ENCODE data around the gene CNTNAP2. TPM values are rescaled to one million over a fixed set of nuclear protein-coding genes. Genes with fewer than 3 reads are reported as not detected.

Gene CNTNAP2
- total RNA-seq, 1 experiment from 2014 or later: 0.07 TPM

DNA sequence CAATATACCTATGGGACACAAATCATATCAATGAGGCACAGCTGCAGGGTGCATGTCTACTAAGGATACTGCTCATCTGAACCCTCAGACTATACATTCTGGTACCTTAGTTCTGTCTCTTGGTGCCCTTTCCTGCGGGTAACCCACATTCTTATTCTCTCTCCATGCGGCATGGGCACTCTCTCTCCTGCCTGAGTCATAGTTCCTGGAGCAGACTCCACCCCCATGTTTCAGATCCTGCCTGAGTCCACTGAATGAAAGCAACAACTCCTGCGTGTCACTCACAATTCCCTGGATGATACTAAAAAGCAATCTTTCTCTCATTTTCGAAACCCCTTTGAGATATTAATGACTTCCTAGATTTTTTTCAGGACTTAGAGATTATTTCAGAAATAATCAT lies 1820.8 kb downstream of the CNTNAP2 start:
- DNase-seq (ENCODE audit: low spot score): peak; percentile 43

DNA sequence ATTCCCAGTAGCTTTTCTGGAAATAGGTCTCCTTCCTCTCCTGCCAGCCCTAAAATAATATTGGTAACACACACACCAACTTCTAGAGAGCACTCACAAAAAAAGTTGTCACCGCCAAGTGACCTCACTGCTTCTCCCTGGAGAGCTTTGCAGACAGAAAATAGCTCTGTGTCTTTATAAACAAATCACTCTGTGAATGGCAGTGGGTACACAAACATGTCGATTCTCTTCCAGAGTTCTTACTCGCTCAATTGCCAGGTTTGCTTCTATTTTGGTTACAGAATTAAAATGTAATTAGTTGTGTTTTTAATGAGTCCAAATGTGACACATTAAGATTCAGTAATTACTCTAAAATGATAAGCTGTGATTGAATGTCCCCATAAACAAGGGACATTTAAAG lies 1824.8 kb downstream of the CNTNAP2 start:
- no peak for DNase-seq (ENCODE audit: low spot score)

DNA sequence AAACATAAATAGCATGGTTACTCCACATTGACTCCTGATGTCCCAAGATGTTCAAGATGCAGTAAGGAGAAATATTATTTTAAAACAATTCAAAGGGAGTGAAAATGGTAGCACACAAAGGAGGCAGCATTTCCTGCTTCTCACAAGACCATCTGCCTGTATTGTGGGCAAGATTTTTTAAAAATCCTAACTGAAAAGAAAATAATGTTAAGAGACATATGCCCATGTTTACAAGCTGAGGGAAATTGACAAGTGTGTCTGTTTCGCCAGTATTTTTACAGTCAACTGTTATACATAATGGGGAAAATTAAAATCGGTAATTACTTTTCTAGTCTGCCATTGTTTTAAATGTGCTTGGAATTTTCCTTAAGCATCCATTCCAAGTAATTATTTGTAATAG lies 1827.7 kb downstream of the CNTNAP2 start:
- DNase-seq (ENCODE audit: low spot score): no peak

DNA sequence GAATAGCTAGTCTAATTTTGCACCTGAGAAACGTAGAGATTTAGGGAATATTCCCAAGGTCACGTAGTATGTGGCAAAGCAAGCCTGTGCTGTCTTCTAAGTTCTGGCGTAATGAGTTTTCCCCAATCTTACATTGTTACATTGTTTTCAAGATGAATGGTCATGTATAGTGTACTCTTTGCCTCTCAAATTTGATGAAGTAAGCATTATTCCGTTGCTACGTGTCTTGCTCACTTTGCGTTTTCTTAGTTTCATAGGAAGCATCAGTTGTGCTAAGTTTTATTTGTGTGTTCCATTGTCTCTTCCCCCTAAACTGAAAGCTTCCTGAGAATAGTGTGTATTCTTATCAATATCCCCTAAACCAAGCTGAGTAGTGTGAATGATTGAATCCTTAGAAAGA lies 1836.3 kb downstream of the CNTNAP2 start:
- no peak for DNase-seq (ENCODE audit: low spot score)

DNA sequence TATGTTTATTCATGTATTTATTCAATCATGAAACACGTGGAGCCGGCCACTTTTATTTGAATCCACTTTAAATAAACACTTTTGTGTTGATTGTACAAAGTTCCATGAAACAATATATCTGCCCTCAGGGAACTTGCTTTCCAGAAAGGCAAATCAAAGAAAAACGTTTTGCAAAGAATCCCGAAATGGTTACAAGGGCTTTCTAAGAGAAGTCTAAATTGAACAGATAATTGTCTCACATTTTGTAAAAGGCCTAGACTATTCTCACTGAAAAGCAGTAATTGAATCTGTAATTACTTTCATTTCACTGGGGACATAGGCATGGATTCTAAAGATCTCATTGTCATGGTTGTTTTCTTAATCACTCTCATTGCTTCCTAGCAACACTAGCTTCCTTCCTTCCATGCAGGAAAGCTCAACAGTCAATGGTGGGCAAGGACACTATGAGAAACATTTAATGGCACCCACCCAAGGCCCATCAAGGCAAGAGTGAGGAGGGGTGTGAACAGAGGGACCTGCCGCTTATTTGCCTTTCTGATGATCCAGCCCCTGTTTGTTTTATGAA lies 1851.5 kb downstream of the CNTNAP2 start:
- no peak for DNase-seq (ENCODE audit: low spot score)

DNA sequence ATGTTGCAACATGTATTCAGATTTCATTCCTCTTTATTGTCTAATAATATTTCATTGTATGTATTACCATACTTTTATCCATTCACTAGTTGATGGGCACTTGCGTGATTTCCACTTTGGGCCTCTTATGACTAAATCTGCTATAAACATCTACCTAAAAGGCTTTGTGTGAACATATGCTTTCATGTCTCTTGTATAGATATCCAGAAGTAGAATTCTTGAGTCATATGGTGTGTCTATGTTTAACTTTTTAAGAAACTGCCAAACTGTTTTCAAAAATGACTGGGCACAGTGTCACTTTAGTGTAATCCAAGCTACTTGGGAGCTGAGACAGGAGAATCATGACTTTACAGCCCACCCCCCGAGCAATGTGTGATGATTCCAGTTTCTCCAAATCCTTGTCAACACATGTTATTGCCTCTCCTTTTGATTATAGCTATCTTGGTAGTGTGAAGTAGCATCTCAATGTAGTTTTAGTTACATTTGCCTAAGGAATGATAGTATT lies 1855.1 kb downstream of the CNTNAP2 start:
- no peak for DNase-seq (ENCODE audit: low spot score)

DNA sequence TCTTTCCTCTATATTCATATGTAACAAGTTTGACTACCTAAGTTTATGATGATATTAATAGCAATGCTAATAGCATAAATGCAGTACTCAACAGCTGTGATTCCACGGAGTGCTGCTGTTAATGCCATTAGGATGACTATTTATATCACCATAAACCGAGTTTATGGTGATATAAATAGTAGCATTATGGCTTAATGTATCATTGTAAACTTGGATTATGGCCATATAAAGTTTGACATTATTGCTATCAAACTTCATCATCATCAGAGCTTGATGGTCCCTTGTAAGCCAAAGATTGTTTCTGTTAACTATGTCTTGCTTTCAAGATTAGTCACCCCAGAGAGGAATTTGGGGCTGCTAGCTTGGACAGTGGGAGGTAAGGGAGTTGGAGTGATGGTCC lies 1861.6 kb downstream of the CNTNAP2 start:
- DNase-seq (ENCODE audit: low spot score): no peak

DNA sequence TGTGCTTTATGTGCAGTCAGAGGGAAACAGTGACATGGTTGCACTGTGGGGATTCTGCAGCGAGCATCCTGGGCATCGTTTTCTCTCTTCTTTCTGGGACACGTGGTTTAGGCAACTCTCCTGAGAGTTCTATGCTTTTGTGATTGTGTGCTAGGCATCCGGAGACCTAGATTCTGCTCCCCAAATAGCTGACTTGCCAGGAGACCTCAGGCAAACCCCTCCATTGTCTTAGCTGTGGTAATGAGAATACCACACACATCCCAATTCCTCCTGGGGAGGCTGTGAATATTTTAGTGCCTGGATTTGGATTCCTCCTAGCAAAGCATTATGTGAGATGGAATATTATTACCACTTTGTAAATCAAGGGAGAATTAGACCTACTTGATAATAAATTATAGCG lies 1862.0 kb downstream of the CNTNAP2 start:
- DNase-seq (ENCODE audit: low spot score): no peak

DNA sequence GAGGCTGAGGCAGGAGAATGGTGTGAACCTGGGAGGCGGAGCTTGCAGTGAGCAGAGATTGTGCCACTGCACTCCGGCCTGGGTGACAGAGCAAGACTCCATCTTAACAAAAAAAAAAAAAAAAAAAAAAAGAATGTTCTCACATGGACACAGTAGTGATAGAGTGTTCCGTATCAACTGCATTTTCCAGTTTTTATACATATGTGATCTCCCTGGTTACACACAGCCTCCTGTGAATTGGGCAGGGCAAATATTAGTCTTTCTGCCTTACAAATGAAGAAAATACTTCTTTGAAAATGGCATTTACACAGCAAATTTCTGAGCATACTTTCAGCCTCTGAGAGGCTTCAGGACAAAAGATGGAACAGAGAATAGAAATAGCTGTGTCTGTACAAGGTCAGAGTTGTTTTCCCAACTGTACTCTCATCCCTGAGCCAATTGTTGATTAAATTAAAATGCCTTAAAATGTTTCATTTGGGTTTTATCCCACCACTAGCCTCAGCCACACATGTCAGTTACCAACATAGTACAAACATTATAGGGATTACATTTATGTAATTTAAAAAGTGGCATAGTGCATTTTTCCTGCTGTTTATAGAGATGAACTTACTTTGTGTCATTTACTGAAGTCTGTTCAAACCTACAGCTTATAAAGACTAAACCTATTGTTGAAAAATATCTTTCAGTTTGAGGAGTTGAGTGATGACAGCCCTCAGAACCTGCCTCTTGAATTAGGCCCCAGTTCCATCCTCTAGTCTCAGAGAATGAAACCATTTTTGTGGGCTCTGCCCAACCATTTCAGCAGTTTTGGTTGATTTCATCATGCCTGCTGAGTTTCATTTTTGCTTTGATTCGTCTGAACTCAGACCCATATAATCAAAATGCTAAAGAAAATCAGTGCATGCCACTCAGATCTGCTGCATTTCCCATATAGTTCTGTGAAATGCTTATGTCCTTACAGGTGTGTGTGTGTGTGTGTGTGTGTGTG lies 1864.5 kb downstream of the CNTNAP2 start:
- no peak for DNase-seq (ENCODE audit: low spot score)

DNA sequence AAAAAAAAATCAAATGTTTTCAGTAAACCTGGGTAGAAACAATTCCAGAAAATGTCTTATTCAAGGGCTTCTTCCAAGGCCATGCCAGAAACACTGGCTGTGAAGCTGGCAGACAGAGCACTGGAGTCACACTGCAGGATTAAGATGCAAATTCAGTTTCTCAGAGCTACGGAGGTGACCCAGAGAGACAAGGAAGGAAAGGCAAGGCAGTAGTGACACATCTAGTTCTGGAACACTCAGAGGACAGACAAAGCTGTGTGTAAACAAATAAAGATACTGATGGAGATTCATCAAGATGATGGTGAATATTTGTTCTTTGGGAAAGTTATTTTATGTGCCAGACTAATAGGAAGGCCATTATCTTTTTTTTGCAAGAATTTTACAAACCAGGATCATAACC lies 1865.7 kb downstream of the CNTNAP2 start:
- DNase-seq (ENCODE audit: low spot score): no peak

DNA sequence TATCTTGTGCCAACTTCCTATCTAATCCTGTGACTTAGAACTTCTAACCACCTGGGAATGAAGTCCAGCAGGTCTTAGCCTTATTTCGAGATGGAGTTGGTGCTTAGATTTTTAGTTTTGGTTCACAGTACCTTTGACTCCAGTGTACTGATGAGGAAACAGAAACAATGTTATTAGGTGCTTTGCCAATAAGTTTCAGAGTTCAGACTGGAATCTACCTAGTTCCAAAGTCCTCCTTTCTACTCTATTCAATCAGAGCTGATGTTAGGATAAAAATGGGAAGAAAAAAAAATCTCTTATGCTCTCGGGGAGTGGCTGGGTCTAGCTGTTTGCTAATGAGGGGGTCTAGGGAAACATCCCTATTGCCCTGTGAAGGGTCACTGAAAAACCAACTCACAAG lies 1867.7 kb downstream of the CNTNAP2 start:
- DNase-seq (ENCODE audit: low spot score): no peak

DNA sequence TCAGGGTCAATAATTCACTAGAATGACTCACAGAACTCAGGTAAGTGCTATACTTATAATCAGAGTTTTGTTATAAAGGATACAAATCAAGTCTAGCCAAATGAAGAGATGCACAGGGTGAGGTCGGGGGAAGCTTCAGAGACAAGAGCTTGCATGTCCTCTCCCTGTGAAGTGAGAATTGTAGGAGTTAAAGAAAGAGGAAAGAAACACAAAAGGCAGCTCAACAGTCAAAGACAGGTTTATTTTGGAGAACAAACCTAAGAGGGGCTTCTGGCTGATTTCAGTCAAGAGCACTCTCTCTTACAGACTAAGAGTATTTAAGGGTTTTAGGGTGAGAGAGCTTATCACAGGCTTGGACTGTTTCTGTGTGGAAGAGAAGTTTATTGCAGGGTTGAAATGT lies 1873.5 kb downstream of the CNTNAP2 start:
- DNase-seq (ENCODE audit: low spot score): no peak

DNA sequence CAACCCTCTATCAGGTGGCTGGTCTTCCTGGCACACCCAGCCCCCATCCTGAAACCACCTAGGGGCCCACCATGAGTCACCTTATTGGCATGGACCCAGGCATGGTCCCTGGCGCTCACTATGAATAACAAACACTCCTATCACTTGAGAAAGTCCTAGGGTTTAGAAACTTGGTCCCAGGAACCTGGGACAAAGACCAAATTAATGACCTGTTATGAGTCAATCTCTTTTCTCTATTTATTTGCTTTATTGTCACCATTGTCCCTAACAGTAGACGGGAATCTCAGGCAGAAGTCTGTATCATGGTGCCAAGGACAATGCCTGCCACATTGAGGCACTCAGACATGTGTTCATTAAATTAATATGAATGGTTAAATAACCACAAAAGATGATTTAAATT lies 1874.3 kb downstream of the CNTNAP2 start:
- DNase-seq (ENCODE audit: low spot score): peak; percentile 3

DNA sequence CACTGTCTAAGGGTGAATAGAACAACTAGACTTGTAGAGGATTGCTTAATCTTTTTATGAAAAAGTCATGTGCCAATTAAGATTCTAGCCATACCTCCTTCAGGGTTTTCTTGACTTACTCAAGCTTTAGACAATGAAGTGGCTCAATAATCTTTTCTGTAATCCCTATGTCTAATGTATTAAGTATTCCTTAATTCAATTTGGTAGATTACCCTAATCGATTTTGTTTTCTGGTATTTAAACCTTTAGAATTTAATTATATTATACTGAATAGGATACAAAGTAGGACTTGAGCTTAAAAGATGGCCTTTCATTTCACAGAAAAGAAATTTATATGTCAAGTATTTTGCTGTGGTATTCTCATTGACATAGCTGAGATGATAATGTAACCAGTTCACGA lies 1876.1 kb downstream of the CNTNAP2 start:
- no peak for DNase-seq (ENCODE audit: low spot score)

DNA sequence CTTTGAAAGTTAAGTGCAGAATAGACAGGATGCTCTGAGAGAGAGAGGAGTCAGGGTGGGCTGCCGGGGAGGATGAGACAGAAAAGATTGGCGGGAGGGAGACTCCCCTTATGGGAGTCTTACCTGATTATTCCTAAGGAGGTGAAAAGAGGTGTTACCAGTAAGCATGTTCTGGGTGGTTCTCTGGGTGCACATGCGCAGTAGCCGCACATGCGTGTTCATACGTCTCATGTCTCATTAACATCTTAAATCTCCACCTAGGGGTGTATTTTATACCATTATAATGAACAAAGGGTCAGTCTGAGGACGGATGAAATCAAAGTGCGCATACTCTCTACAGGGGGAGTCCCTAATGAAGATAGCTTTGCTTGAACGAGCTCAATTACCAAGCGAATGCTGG lies 1881.0 kb downstream of the CNTNAP2 start:
- no peak for DNase-seq (ENCODE audit: low spot score)

DNA sequence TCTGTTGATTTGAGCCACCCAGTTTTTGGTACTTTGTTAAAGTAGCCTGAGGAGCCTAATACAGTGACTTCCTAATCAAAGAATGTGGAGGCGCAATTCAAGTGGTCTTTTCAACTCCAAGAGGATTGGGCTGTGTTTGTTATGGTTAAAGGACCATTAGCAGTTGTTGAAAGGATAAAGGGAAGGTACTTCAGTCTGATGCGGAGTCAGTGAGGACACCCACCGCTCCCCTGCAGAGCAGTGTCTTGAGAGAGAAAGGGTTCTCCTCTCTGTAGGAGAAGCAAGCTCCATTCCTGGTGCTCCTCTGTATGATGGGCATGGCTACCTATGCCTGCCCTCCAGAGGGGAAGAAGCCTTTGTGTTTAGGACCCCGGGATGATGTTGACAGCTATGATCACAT lies 1883.4 kb downstream of the CNTNAP2 start:
- no peak for DNase-seq (ENCODE audit: low spot score)

DNA sequence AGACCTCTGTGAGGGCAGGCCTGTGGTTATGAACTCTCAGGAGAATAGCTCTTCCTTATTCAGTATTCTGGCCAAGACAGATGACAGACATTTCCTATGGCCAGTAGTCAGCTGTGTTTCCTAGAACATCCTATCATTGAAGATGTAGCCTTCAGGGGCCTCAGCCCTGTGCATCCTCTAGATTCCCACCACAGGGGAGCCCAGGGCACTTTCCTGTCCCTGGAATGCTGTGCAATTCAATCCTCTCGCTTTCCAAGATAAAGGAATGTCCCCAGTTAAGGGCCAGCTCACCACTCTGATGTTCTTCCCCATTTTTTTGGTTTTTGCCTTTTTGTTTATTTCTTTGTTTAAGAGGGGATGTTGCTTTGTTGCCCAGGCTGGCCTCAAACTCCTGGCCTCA lies 1895.2 kb downstream of the CNTNAP2 start:
- DNase-seq (ENCODE audit: low spot score): no peak

DNA sequence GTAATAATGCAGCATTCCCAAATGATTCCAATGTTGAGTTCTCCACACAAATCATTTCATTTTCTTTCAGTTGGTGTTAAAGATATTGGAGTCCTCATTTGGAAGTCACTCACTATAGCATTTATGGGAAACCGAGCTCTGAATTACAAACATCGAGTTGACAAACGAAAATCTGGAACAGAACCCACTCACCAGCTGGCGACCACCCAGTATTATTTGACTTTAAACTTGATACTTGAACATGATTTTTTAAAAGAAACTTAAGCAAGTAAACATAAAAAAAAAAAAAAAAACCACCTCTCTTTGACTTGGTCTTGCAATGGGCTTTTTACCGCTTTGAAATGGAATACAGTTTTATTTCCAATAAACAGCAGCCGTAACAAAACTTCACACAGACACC lies 1897.4 kb downstream of the CNTNAP2 start:
- no peak for DNase-seq (ENCODE audit: low spot score)

DNA sequence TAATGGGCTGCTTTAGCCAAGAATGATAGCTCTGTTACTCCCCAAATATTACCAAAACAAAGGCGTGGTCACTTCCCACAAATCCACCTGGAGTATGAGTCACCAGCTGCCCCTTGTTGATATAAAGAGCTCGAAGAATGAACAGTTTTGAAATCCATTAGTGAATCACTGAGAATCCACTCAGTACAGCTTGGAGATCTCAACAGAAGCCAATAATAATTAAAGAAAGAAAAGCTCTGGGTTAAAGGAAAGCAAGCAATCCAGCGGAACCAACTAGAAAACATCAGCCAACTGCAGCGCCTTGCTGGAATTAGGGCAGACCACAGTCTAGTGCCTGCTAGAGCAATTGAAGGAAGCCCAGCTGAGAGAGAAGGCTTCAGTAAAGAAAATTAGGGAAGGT lies 1897.9 kb downstream of the CNTNAP2 start:
- peak; percentile 68 for DNase-seq (ENCODE audit: low spot score)

DNA sequence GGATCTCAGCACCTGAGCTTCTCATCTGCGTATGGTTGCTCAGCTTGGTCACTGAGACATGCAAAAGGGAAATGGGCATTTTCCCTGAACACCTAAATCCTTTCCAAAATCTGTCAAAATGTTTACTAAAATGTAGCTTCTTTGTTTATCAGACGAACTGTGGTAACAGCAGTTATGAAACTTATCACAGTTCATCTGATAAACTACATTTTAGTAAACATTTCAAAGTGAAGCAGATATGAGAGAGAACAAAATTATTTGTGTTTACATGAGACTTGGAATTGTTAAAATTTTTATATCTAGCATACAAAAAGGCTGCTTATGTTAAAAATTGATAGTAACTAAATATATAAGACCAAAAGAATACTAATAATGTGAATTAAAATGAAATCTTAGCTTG lies 1900.5 kb downstream of the CNTNAP2 start:
- no peak for DNase-seq (ENCODE audit: low spot score)

DNA sequence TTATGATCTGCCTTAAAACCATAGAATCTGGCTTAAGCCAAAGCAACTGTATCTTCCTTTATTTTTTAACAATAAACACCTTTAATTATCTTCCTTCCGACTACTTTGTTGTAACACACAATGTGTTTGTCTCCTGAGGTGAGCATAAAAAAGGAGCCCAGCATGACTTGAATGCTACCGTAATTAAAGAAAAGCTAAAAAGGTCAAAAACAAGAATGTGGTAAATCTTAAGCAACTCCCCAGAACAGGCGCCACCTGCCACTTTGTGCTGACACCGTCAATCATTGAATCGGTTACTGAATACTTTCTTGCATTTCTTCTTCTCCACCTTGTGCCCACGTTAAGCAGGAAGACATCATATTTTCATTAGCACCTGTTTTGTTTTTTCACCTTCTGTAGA lies 1904.1 kb downstream of the CNTNAP2 start:
- no peak for DNase-seq (ENCODE audit: low spot score)

DNA sequence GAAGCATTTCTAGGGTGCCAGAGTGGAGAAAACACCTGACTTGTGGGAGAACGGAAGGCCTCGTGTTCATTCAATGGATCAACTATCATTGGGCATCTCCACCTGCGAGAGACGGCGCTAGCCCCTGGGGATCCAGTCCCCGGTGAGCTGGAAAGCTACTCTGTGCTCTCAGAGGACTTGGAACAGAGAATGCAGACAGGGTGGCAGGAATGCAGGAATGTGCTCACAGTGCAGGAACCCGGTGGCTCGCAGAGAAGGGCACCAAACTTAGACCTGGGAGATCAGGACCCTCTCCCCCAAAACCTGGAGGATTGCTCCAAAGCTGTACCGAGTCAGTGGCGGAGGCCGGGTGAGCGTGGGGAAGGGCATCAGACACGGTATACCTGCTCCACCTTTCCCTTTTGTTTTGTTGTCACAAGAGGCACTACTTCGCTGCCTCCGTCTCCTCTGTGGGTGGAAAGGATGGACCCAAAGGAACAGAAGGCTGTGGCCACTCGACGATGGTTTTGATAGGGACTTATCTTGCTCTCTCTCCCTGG lies 1905.0 kb downstream of the CNTNAP2 start:
- DNase-seq (ENCODE audit: low spot score): no peak

DNA sequence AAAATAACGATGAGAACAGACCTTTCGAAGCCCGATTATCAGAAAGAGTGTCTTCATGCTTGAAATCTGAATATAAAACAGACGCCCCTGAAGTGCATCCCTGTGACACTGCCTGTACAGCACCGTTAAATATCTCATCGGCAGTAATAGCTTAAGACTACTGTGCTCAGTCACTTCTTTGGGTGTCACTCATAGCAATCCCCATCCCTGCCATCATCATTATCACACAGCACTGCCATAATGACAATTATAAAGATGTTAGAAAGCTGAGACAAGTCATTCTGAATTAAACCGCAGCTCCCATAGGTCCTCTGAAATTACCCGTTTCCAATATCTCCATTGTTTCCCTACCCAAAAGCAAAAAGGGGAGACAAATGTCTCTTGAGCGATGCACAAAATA lies 1906.2 kb downstream of the CNTNAP2 start:
- DNase-seq (ENCODE audit: low spot score): no peak

Data from A172 (cell line).